ENCODE data around the gene ROPN1B.

ROPN1B gene

GRCh38 chr3:126026761-126027160, 57.8 kb downstream of the ROPN1B start:
- no peak for DNase-seq

DNA sequence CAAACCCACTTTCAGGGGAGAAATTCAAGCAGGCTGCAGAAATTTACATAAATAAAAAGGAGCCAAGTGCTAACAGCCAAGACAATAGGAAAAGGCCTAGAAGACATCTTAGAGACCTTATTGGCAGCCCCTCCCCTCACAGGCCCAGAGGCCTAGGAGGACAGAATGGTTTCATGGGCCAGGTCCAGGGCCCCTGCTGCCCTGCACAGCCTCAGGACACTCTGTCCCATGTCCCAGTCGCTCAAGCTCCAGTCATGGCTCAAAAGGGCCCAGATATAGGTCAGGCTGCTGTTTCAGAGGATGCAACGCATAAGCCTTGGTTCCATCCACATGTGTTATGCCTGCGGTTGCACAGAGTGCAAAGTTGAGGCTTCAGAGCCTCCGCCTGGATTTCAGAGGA, 59.1 kb downstream of the ROPN1B start:
- DNase-seq, result no peak

DNA sequence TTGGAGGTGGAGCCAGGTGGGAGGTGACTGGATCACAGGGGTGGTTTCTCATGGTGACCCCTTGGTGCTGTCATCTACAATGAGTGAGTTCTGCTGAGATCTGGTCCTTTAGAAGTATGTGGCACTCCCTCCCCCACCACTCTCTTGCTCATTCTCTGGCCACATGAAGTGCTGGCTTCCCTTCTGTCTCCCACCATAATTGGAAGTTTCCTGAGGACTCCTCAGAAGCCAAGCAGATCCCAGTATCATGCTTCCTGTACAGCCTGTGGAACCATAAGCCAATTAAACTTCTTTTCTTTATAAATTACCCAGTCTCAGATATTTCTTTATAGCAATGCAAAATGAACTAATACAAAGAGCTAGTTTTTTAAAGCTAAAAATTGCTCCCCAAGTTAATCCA, 60.3 kb downstream of the ROPN1B start:
- no peak for DNase-seq

- DNase-seq, result no peak
Observed at GRCh38 chr3:126030455-126030854, 61.5 kb downstream of the ROPN1B start.

- no peak for DNase-seq
Observed at GRCh38 chr3:126031981-126032471, 63.0 kb downstream of the ROPN1B start.

Data from nucleus accumbens (tissue), 56 donors.